AG09319 (cell line): ENCODE data around the gene IGF2BP3.
"Not testable (repeated sequence)": the region's sequence is repeated elsewhere in the genome, so short reads cannot be mapped to it uniquely, and the experiment has no call there.

ENCODE experiments used
- DNase-seq: peaks from one replicate; pipeline ENCODE4 v3.0.0-alpha.2; 2010; ENCODE audit warnings: low read depth; ENCODE audit errors: extremely low read depth
- TF ChIP-seq, protein P1 (sequence below): IDR thresholded peaks from 2 replicates; pipeline ENCODE4 v1.5.1; 2011; ENCODE audit warnings: low read depth, mild to moderate bottlenecking, inconsistent platforms, low read length, moderate library complexity

IGF2BP3 gene

DNA sequence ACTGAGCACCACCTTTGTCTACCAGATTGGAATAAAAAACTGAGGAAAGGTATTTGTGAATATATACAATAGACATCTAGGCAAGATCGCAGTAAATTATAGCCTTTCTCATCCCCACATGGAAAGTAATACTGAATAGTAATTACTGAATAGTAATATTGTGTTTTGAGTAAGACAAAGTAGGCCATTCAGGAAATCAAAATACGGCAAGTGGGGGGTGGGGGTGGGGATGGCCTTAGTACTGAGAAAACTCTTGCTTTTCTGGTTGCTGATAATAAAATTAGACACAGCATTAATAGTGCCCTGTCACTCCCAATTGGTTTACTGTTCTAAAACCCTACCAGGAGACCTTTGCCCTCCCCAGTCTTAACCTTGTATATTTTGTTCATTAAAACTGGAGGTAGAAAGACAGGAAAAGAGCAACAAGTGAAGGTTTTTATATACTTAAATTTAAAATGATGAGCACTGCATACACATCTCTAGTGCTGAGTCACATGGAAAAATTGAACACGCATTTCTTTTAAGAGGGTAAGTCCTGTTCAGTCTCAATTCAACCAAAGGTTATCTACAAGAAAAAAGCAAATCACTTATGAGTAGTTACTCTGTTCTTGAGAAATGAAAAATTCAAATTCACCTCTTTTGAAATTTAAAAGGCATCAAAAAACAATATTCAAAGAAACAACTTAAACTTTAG is 65.6 kb downstream of the IGF2BP3 start:
- DNase-seq: no peak
- TF ChIP-seq, protein P1, sequence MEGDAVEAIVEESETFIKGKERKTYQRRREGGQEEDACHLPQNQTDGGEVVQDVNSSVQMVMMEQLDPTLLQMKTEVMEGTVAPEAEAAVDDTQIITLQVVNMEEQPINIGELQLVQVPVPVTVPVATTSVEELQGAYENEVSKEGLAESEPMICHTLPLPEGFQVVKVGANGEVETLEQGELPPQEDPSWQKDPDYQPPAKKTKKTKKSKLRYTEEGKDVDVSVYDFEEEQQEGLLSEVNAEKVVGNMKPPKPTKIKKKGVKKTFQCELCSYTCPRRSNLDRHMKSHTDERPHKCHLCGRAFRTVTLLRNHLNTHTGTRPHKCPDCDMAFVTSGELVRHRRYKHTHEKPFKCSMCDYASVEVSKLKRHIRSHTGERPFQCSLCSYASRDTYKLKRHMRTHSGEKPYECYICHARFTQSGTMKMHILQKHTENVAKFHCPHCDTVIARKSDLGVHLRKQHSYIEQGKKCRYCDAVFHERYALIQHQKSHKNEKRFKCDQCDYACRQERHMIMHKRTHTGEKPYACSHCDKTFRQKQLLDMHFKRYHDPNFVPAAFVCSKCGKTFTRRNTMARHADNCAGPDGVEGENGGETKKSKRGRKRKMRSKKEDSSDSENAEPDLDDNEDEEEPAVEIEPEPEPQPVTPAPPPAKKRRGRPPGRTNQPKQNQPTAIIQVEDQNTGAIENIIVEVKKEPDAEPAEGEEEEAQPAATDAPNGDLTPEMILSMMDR: no peak

GRCh38 chr7:23403970-23404369 is 66.3 kb downstream of the IGF2BP3 start:
- TF ChIP-seq, protein P1: no peak
- no peak for DNase-seq

GRCh38 chr7:23398090-23398489 is 72.2 kb downstream of the IGF2BP3 start:
- not testable (repeated sequence) for DNase-seq

- DNase-seq: no peak
- TF ChIP-seq, protein P1: no peak
Observed at GRCh38 chr7:23397241-23397640, 73.0 kb downstream of the IGF2BP3 start.

DNA sequence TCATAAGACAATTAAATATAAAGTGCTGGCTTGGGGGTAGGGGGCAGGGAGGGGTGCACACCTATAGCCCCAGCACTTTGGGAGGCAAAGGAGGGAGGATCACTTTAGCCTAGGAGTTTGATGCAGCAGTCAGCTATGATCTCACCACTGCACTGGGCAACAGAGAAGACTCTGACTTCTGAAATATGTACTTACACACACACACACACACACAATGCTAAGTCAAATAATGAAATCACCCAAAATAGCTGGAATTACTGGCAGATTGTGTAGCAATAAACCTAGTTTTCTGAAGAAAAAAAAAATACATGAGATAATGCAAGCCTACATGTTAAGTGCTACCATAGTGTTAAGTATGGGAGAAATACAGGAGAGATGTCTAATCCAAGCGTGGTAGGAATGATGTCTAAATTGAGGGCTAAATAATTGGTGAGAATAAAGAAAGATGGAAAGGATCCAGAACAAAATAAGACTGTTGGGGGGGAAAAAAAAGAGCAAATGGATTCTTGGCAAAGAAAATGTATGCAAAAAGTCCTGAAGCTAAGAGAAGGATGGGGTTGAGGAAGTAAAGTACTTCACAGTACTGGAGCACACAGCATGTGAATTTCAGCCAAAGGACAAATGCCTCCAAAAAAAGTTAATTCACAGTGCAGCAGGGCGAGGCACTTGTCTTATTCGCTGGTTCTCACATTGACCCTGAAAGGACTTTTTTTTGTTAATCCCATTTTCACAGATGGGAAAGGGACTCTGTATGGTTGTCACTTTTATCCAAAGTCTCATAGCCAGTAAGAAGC is 73.9 kb downstream of the IGF2BP3 start:
- DNase-seq: peak; percentile 57
- TF ChIP-seq, protein P1: no peak

GRCh38 chr7:23394488-23395171 is 75.7 kb downstream of the IGF2BP3 start:
- DNase-seq: no peak
- TF ChIP-seq, protein P1: no peak

GRCh38 chr7:23393636-23394035 is 76.7 kb downstream of the IGF2BP3 start:
- TF ChIP-seq, protein P1: no peak
- DNase-seq: no peak
